SK-N-SH (cell line): ENCODE data around the gene LANCL2. TPM values are rescaled to one million over a fixed set of nuclear protein-coding genes. Genes with fewer than 3 reads are reported as not detected.
A peak's percentile ranks its signal among the peaks of the same experiment; 100 is the strongest.

Experiments
- CTCF ChIA-PET: fragments of 300-600, 350-600 bp; formaldehyde crosslinking; extraction: SDS; loops from one replicate; lab custom pipeline; 2021; lab: Yijun Ruan, JAX
- POLR2A ChIA-PET: fragments of 350-600 bp; sonication (Branson Sonifier 250); formaldehyde crosslinking; extraction: SDS; loops from one replicate; lab custom pipeline; 2020; ENCODE audit warnings: antibody characterized with exemption, inconsistent platforms; lab: Yijun Ruan, JAX
- DNase-seq: peaks from one replicate; pipeline ENCODE4 v3.0.0; 2012
- H2AFZ ChIP-seq: fragments of 200-600 bp; sonication (generic); 2 replicates; pipeline ENCODE4 v1.8.1; 2016; ENCODE audit warnings: antibody characterized with exemption, mild to moderate bottlenecking, low read depth
- H3F3A ChIP-seq: fragments of 200-600 bp; sonication (generic); replicated peaks from 2 replicates; pipeline ENCODE3; 2016; ENCODE audit warnings: antibody characterized with exemption, mild to moderate bottlenecking; ENCODE audit not compliant: insufficient read depth
- H3K27ac ChIP-seq, 2 experiments: fragments of 200-500 bp in 1 of 2; fragments of 200-600 bp in 1 of 2; sonication (Bioruptor generic) in 1 of 2; sonication (generic), shearing (Covaris generic) in 1 of 2; 2 replicates each; pipeline versions ENCODE4 v1.5.1 to v1.6.1; 2014 to 2016; ENCODE audit warnings: low read depth in 2 of 2, inconsistent platforms in 1 of 2, low read length in 1 of 2, mild to moderate bottlenecking in 1 of 2, mixed read lengths in 1 of 2
- H3K27me3 ChIP-seq: fragments of 200-600 bp; sonication (generic), shearing (Covaris generic); 2 replicates; pipeline ENCODE4 v1.6.1; 2016; ENCODE audit warnings: mixed run types; ENCODE audit not compliant: insufficient read depth
- H3K36me3 ChIP-seq, 2 experiments: fragments of 200-500 bp in 1 of 2; fragments of 200-600 bp in 1 of 2; sonication (Bioruptor generic) in 1 of 2; sonication (generic) in 1 of 2; replicated peaks in 1 of 2; 2 replicates each; pipeline versions ENCODE3 to v1.5.1; 2014 to 2016; ENCODE audit warnings: low read length in 1 of 2, mild to moderate bottlenecking in 1 of 2; ENCODE audit not compliant: insufficient read depth in 2 of 2, control insufficient read depth in 1 of 2
- H3K4me1 ChIP-seq, 2 experiments: fragments of 200-500 bp in 1 of 2; fragments of 200-600 bp in 1 of 2; sonication (Bioruptor generic) in 1 of 2; sonication (generic), shearing (Covaris generic) in 1 of 2; 2 replicates each; pipeline versions ENCODE4 v1.5.1 to v1.6.1; 2014 to 2016; ENCODE audit warnings: low read depth in 1 of 2, low read length in 1 of 2, mixed run types in 1 of 2; ENCODE audit not compliant: insufficient read depth in 2 of 2, control insufficient read depth in 1 of 2
- H3K4me2 ChIP-seq: fragments of 200-600 bp; sonication (generic), shearing (Covaris generic); 2 replicates; pipeline ENCODE4 v1.6.1; 2017; ENCODE audit warnings: mixed run types
- H3K4me3 ChIP-seq, 2 experiments: fragments of 200-500 bp in 1 of 2; fragments of 200-600 bp in 1 of 2; sonication (Bioruptor generic) in 1 of 2; sonication (generic), shearing (Covaris generic) in 1 of 2; 2 replicates each; pipeline versions ENCODE4 v1.5.1 to v1.8.1; 2014 to 2016; ENCODE audit warnings: low read depth in 2 of 2, inconsistent platforms in 1 of 2, low read length in 1 of 2, mild to moderate bottlenecking in 1 of 2, mixed read lengths in 1 of 2, moderate library complexity in 1 of 2
- H3K79me2 ChIP-seq: fragments of 200-600 bp; sonication (generic); 2 replicates; pipeline ENCODE4 v1.8.1; 2017; ENCODE audit warnings: mild to moderate bottlenecking; ENCODE audit not compliant: insufficient read depth
- H3K9ac ChIP-seq: fragments of 200-600 bp; sonication (generic); 2 replicates; pipeline ENCODE4 v1.6.1; 2017; ENCODE audit warnings: mixed run types
- H3K9me2 ChIP-seq: fragments of 200-600 bp; sonication (generic); 2 replicates; pipeline ENCODE4 v1.6.1; 2017; ENCODE audit warnings: mixed run types
- H3K9me3 ChIP-seq: fragments of 200-600 bp; sonication (generic); 2 replicates; pipeline ENCODE4 v1.6.1; 2017; ENCODE audit warnings: mixed run types, mild to moderate bottlenecking, moderate library complexity
- H4K20me1 ChIP-seq: fragments of 200-600 bp; sonication (generic); 2 replicates; pipeline ENCODE4 v1.6.1; 2017; ENCODE audit warnings: mild to moderate bottlenecking, mixed run types; ENCODE audit not compliant: insufficient read depth
- CHD2 ChIP-seq: fragments of 150-350 bp; IDR thresholded peaks from 2 replicates; pipeline ENCODE4 v1.6.1; 2018; ENCODE audit warnings: low read length; ENCODE audit not compliant: partially characterized antibody
- ELF1 ChIP-seq: IDR thresholded peaks from 2 replicates; pipeline ENCODE4 v1.4.0; 2012
- EP300 ChIP-seq, 2 experiments: IDR thresholded peaks; 2 replicates each; pipeline versions ENCODE4 v1.4.0 to v1.6.1; 2012; ENCODE audit warnings: borderline replicate concordance in 1 of 2, low read depth in 1 of 2, low read length in 1 of 2
- FOXJ3 ChIP-seq: sonication (generic); formaldehyde crosslinking; IDR thresholded peaks from 2 replicates; pipeline ENCODE4 v1.5.1; 2020; ENCODE audit warnings: mild to moderate bottlenecking, missing genetic modification reagents
- FOXM1 ChIP-seq: IDR thresholded peaks from 2 replicates; pipeline ENCODE4 v1.4.0; 2012; ENCODE audit warnings: low read depth, mild to moderate bottlenecking
- MAX ChIP-seq: IDR thresholded peaks from 2 replicates; pipeline ENCODE4 v1.4.0; 2012; ENCODE audit warnings: low read depth
- MXI1 ChIP-seq: IDR thresholded peaks from 2 replicates; pipeline ENCODE4 v1.6.1; 2012; ENCODE audit warnings: mild to moderate bottlenecking, low read depth, low read length, improper control_type of control experiment
- PBX3 ChIP-seq: IDR thresholded peaks from 2 replicates; pipeline ENCODE4; 2012
- RCOR1 ChIP-seq: fragments of 150-350 bp; IDR thresholded peaks from 2 replicates; pipeline ENCODE4 v1.6.1; 2017; ENCODE audit warnings: antibody characterized with exemption, low read length
- RFX5 ChIP-seq: IDR thresholded peaks from 2 replicates; pipeline ENCODE4 v1.6.1; 2012; ENCODE audit warnings: mild to moderate bottlenecking, improper control_type of control experiment, low read length
- RXRA ChIP-seq: IDR thresholded peaks from 2 replicates; pipeline ENCODE4 v1.4.0; 2012; ENCODE audit warnings: low read depth, mild to moderate bottlenecking, borderline replicate concordance
- SIN3A ChIP-seq: IDR thresholded peaks from 2 replicates; pipeline ENCODE4 v1.6.1; 2012; ENCODE audit warnings: low read depth, mild to moderate bottlenecking, low read length, moderate library complexity, borderline replicate concordance
- TAF1 ChIP-seq: IDR thresholded peaks from 2 replicates; pipeline ENCODE4 v1.6.1; 2012; ENCODE audit warnings: low read depth, mild to moderate bottlenecking, low read length, moderate library complexity, borderline replicate concordance
- YY1 ChIP-seq: IDR thresholded peaks from 2 replicates; pipeline ENCODE4 v1.4.0; 2012; ENCODE audit warnings: low read depth, mild to moderate bottlenecking
- ZBTB33 ChIP-seq: IDR thresholded peaks from 2 replicates; pipeline ENCODE4 v1.4.0; 2012; ENCODE audit warnings: low read depth, borderline replicate concordance
- WGBS: methylation state at CpG from one replicate; pipeline ENCODE4 v1.1.6; 2017; ENCODE audit warnings: low lambda C conversion rate; 5-methylcytosine and 5-hydroxymethylcytosine counted together
- polyA plus RNA-seq, 3 experiments: library from polyadenylated mRNA; depleted of rRNA; stranded (reverse); fragments of >200 nt; gene quantifications; 2 replicates each; pipeline ENCODE4 v1.2.3, GENCODE V29; 2012

Gene LANCL2
- polyA plus RNA-seq, 1 of the 3 experiments (the other 2 are of a cell fraction): 36.7 TPM

- Histone ChIP-seq H3K4me1 (peaks cover 16 to 42% of the 10 kb centered on the region in 2 experiments), H3K4me3 (peak overlapping the region in 1 of 2 experiments; percentile 2; a peak in 1 of 4 replicates), H3K4me2 (peak overlapping the region; percentile 57), H3K36me3 (no peaks in the 10 kb centered on the region), H3K79me2 (no peaks in the 10 kb centered on the region), H3K27me3 (no peaks in the 10 kb centered on the region), H3K9ac (no peak overlapping the region), H3F3A (peaks cover 7% of the 10 kb centered on the region), H3K9me3 (no peaks in the 10 kb centered on the region), H3K27ac (0 out of 4 replicates have a peak overlapping the region, but pooled peaks of 1 of the 2 experiments have one; percentile 16), H2AFZ (peak overlapping the region; percentile 0; the same call in 1 of the 2 replicates), H4K20me1 (no peaks in the 10 kb centered on the region), H3K9me2 (no peaks in the 10 kb centered on the region)
- peak; percentile 49 for DNase-seq
- WGBS: 55% methylated on average over 12 of the region's 13 CpGs
- ChIA-PET CTCF (interaction anchor here (0.7 to 1.8 kb wide), 8 partner anchors 12 to 201 kb away, joined by 3 to 7 read pairs (median 4); no protein-coding TSS in a partner anchor), POLR2A (interaction anchor here (1.1 to 1.3 kb wide), 2 partner anchors 13 to 75 kb away, joined by 3 to 9 read pairs; partner anchors contain the start of gene LANCL2)
- TF ChIP-seq RFX5 (peak; percentile 12; the same call in 1 of the 2 replicates), RXRA (no peak), FOXM1 (no peak), EP300 (IDR thresholded peaks at IDR 0.05; ENCODE audit: borderline replicate concordance in 1 of 2, low read depth in 1 of 2, low read length in 1 of 2) (no peak; a peak in 2 of 4 replicates), ELF1 (no peak), RCOR1 (peak; percentile 1; the same call in 1 of the 2 replicates), MAX (no peak), PBX3 (no peak), ZBTB33 (no peak), TAF1 (no peak), CHD2 (no peak), FOXJ3 (no peak), YY1 (no peak), MXI1 (no peak), SIN3A (no peak)
Measured at GRCh38 chr7:55440040-55440690, 75.0 kb downstream of the LANCL2 start.
